GM18867 (cell line): ENCODE measurements around the gene PHF14.

Source experiments
- ATAC-seq: cut with Tn5 transposase; IDR thresholded peaks from one replicate; pipeline ENCODE4 v1.9.1; 2021; ENCODE audit warnings: mild to moderate bottlenecking, moderate library complexity; ENCODE audit not compliant: unreplicated experiment

Gene PHF14

DNA sequence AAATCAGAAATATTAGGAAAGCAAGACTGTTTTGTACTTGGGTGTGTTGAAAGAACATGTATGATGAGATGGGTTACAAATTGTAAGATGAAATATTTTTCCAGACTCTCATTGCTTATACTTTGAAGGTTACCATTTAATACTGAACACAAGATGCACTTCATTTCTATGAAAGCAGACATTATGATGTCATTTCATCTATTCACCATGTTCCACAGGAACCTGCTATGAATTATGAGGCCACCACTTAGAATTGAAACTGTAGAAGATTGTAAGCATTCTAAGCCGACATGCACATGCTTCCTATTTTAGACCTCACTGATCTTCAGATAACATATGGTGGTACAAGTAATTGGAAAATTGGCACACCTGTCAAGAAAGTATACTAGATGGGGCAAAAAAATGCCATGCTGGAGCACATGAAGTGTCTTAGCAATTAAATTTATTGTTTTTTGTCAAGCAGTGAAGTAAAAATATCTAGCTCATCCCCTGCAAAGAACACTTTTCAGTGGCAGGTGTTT is 195.0 kb downstream of the PHF14 start:
- ATAC-seq = no peak

DNA sequence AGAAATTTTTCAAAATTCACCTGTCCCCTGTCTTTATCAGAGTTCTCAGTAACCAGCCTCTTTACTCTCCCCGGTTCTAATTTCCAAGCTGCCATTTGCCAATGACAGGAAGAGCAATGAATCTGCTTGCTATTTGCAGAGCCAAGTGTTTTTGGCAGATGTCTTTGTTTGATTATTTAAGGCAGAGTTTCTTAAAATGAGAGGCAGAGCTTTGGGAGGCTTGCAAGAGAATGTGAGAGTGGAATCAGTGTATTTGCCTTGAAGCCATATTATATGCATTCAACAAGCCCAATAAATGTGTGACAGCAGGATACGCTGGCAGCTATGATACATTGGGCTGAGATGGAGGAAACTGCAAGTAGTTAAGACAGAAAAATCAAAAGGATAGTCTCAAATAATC is 196.5 kb downstream of the PHF14 start:
- no peak for ATAC-seq

DNA sequence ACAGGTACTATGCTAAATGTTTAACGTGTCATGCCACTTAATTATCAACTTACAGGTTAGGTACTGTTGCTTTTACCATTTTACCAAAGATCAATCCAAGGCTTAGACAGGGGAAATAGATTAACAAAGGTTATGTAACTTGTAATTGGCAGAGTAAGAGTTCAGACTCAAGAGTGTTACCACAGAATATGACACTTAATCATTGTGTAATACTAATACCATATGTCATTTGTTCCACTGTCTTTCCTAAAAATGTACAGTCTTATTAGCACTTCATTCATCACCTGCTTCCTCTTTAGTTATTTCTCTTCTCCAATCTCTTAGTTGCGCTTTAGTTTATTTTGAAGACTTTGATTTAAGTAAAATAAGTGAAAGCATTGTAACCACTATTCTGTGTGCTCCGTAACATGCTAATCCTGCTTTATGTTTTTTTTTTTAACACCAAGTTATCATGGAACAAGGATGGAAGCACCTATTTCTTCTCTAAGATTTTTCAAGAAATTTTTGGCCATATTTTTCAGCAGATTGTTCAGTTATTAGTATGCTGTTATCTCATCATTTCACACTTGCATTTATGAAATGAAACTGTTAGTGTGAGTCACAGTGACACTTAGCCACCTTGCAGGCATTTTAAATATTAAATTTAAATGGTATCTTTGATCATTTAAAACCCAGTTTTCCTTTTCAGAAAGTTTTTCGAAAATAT is 197.3 kb downstream of the PHF14 start:
- ATAC-seq = peak; percentile 49

DNA sequence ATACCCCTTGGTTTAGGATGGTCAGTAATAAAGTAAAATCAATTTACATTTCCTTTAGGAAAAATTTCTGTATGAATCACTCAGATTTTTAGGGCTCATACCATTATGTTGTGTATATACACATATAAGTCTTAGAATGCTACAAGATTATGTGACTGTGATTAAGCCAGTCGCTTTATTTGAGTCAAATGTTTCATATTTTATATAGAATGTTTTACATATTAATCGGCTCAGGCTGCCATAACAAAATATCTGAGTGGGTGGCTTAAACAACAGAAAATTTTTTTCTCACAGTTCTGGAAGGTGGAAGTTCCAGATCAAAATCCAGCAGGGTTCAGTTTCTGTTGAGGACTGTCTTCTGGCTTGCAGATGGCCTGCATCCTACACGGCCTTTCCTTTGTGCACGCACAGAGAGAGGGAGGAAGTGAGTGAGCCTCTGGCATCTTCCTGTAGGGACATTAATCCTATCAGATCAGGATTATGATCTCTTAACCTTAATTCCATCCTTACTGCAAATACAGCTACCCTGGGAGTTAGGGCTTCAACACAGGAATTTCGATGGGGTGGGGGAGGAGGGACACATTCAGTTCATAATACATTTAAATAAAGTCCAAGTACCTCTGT is 198.0 kb downstream of the PHF14 start:
- ATAC-seq = no peak

DNA sequence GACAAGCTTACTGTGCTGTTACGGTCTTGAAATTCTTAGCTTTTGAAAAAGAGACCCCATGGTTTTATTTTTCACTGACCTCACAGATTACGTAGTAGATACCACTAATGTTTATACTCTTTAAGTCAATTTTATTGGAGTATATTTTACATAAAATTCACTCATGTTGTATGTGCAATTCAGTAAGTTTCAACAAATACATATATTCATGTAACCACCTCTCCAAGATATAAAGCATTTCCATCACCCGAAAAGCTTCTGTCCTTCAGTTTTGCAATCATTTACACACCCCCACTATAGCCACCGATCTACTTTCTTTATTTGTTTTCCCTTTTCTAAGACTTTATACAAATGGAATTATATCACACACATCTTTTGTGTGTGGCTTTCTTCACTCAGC is 199.2 kb downstream of the PHF14 start:
- ATAC-seq = no peak

DNA sequence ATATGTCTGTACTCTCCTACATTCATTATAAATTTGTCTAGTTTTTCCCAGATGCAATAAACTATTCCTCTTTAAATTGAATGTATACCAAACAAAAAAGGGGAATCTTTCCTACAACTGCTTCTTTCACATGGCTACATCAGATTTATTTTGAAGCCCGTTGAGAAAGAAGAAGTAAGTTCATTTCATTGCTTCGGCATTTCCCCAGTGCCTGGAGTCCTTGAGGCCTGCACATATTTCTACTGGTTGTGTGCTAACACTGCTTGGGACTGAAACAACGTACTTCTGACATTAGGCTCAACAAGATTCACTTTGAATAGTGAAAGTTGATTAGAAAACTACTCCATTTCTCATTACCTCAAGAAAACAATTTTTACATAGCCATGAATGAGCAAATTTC is 201.7 kb downstream of the PHF14 start:
- ATAC-seq = no peak

DNA sequence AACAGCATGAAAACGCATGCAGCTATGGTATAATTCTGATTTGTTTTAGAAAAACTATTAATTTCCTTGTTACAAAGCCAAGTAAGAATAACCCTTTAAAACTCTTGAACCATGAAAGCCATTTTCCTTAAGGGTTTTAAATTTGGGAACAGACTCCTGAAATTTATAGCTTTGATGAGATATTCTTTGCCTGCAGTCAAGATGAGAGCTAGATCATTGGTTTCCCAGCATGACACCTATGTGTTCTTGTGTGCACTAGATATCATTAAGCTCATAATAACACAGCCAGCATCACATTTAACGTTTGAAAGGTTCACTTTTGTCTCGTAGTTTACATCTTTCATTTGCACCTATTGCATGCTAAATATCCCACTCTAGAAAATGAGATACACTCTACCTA is 202.2 kb downstream of the PHF14 start:
- no peak for ATAC-seq

DNA sequence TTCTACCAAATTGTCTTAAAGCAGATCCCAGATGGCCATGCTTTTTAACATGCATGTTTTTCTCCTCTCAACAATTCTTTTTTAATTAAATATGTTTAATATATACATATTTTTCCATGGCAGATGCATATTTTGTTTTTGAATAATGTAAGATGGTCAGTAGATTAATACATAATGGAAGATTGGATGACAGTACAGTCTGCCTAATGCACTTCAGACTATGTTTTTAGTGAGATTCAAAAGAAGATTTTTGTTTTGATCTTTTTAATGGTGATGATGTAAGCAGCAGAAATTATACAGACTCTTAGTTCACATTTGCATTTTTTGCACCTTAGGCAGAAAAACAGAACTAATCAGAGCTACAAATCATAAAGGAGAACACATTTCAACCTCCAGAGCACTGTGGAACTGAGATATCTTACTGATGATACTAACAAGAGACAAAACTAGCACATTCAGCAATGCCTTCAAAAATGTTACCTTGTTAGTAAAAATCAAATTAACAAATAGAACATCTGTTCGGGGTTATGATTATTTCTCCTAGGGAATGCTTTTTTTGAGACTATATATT is 203.4 kb downstream of the PHF14 start:
- no peak for ATAC-seq

DNA sequence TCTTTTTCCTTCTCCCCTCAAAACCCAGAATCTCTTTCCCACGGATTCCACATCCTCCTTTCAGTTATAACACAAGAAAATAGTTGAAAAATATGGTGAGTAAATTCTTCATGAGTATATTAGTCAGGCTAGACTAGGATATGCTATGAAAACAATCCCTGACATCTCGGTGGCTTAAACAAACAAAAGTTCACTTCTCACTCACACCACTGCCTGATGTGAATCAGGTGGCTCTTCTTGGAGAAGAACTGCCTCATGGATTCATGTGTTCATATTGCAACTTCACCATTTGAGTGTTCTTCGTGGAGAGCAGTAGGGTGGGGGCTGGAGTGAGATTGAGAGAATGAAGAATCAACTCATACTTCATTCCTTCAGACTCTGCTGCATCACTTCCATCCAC is 204.1 kb downstream of the PHF14 start:
- ATAC-seq = no peak

DNA sequence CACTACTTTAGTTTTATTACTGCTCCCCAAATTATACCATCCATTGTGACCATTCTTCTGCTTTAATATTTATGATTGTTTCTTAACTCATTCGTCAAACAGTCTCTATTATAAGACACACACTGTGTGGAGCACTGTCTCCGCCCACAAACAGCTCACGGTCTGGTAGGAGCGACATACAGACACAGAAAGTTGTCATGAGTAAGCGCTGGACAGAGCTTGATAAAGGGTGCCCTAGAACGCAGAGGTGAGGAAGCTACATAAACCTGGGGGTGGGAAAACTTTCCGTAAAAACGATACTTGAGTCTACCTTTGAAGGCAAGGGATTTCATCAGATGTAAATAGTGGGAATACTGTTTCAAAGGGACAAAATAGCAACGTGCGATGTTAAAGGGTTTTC is 207.9 kb downstream of the PHF14 start:
- no peak for ATAC-seq

DNA sequence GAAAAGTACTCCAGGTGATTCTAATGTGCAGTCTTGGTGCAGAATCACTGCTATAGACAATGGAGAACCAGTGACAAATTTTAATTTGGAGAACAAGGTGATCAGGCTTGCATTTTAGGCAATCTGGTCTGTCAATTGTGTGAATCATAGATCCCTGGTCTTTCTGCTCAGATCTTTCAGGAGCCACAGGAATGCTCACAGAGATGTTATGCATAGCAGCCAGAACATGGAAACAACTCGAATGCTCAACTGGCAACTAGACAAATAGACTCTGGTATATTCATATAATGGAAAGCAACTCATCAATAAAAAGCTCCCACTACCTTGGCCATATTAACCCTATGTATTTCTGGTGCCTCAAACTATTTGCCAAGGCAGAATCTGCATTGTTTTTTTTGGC is 209.1 kb downstream of the PHF14 start:
- ATAC-seq = no peak

DNA sequence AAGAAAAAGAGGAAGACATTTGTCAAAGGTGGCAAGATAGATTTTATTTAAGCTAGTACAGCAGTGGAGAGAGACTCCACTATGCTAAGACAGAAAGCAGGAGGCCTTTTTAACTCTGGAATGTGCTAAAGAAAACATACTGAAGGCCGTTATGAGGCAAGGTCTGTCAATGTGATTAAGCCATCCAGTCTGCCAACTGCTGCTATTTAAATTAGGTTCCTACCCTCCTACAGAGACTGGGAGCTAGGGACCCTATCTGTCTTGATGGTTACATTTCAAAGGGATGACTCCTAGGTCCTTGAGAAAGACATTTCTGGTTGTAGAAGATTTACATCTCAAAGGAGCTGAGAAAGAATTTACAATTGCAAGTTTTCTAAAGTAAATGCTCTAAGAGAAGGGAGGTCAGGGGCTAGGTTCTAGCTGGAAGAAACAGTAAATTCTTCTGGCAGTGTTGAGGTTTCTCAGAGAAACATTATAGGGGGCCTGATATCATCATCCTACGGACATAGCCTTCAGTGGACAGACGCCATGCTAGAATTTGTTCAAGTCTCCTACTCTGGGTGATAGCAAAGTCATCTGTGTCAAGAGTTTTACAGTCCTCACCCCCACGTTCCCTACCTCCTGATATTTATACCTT is 211.6 kb downstream of the PHF14 start:
- no peak for ATAC-seq

DNA sequence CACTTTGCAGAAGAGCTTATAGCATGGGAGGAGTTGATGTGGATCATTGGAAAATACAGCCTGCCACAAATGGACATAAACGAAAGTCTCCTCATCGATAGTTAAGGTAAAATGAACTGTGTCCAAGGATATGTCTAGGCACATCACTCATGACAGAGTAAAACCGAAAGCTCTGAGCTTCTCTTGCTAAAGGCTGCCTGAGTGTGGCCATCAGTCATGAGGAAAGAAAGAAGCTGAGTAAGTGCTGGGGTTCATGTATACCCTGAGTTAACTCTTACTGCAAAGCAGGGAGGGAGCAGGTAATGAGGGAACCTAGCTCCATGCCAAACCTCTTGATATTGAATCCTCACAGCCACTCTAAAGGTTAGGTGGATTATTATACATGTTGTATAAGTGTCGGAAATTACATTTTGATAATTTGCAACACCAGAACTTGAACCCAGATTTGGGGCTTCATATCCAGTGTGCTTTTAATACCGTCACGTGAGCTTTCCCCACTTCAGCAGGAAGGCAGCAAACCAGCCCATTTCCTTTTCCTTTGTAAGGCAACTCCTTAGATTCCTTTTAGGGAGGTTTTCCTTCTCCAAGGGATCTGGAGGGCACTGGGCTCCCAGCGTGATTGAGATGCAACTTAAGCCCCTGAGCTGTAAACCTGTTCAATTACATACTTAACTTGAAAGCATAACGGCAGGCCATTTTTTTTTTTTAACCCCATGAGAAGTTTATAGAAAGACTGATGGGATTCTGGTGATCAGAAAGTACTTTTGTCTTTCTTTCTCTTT is 215.0 kb downstream of the PHF14 start:
- no peak for ATAC-seq

DNA sequence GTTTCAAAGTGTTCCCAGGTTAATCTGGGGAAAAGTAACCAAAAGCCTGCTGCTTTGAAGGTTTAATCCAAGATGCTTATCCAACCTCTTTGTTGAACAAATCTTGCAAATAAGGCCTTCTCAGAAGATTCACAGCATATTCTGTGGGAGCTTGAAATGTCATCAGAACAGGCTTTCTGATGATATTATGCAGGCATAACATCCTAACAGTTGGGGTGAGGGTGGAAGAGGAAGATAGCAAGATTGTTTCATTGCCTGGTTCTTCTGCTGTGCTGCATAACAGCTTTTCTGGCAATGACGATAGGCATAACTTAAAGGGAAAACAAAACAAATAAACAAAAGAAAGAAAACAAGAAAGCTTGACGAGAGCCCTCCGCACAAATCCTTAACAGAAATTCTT is 217.4 kb downstream of the PHF14 start:
- no peak for ATAC-seq

DNA sequence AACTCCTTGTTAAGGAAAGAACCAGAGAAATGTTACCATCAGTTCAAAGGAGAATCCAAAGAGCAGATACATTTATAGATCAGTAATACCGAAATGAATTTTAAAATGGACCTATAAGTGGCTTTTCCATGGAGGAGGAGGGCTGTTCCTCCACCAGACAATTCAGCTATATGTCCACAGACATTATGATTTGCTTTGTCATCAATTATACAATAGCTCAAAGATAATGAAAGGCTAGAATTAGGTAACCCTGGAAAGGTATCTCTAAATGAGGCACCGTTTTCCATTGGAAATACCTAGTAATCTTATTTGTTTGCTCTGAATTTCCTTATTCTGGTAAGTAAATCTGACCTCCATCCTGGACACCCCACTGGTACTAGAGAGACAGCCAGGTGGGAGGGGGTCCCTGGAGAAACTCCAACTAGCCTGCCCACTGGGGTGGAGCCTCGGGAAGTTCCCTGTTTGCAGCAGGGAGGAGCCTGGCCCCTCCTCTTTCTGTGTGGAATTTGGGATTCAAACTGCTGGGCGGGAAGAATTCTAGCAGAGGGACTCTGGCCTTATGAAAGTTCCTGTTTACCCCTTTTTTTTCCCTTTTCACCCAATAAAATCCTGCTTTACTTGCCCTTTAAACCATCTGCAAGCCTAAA is 218.0 kb downstream of the PHF14 start:
- ATAC-seq = no peak

DNA sequence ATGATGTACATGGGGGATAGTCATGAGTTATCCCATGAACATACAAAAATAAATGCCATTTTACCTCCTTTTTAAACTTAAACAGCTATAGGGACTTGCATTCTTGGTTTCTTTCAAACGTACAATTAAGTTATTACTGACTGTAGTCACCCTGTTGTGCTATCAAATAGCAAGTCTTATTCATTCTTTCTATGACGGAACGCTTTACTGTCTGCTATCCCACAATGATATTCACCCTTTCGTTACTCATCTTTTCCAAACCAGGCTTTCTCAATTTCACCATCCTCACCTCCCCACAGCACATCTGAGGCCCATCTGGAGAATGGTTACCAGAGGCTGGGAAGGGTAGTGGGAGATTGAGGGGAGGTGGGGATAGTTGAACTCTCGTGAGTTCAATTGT is 218.8 kb downstream of the PHF14 start:
- no peak for ATAC-seq

DNA sequence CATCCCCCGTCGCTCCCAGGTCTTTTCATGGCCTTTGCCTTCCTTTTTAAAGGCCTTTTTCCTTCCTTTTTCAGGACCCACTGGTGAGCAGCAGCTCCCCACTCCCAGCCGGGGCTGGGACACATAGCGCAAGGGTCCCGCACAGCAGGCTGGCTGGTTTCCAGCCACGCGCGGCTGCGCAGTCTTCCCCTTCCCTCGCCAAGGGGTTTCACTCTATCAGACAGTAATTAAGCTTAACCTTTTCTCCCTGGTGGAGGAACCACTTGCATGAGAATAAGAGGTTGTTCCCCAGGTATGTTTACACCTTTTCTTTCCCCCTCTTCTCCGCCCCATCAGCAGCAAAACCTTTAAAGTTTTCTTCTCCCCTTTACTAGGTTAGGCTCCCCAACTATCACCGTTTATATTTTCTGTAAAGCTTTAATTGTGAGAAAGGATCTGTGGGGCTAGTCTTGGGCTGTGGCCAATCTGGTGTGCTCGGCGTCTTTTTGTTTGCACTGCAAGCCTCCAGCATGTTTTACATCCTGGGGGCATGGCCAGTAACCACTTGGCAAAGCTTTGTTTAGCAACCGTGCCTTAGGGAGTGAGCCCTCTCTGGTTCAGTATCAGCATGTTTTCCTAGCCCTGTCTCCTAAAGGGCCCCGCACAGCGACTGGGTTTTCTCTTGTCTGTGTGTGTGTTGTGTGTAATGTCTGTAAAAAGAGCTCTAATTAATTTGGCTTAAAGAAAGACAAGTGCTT is 219.6 kb downstream of the PHF14 start:
- ATAC-seq = no peak

DNA sequence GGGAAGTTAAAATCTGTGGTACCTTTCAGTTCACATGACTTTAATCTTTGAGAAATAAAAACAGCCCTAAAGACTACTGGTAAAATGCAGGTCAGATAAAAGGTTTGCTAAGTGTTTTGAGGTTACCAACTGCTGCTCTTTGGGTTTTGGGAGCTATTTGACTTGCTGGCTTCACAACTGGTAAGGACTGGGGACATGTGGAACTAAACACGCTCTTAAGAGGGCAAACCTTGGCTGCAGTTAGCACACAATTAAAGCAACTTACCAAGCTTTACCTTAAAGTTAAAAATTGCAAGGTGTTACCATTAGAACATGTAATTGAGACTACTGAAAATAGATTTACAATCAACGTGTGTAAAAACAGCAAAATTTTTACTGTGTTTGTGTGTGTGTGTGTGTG is 220.2 kb downstream of the PHF14 start:
- no peak for ATAC-seq

DNA sequence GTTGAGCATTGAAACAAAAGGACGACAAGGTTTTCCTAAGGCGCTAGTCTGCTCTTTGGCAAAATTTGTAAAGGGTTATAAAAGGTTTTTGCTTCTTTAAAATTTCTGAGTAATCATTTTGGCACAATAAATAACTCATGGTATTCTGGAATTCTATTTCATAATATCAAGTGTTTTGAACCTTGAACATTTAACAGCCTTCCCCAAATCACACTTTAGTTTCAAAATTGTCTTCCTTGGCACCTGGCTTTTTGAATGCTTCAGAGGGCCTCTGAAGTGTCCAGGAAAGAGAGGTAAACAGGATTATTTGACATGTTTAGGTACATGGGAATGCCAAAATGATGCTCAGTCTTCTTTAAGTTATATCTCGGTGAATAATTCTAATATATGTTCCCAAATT is 220.8 kb downstream of the PHF14 start:
- no peak for ATAC-seq

DNA sequence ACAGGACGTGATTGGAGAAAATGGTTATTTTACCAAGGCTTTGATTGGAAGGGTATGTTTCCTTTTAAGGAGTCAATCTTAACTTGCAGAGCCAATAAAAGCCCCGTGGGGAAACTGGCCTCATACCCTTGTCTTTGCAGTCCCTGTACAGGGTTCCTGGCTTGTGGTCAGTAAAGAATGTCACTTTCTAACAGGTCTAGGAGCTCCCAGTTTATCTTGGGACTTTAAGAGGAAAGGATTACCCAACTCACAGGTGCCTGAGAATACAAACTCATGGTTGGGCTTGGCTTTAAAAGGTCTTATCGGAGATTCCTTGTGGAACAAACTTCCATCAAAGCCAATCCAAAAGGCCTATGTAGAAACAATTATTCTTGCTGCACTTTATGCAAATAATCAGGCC is 221.8 kb downstream of the PHF14 start:
- no peak for ATAC-seq
